Measurements from ENCODE around the gene PLEKHG7.
"Not testable (repeated sequence)": the region's sequence is repeated elsewhere in the genome, so short reads cannot be mapped to it uniquely, and the experiment has no call there.

Gene PLEKHG7

GRCh38 chr12:92702754-92703679, at the start of gene PLEKHG7:
Gene PLEKHG7, plus strand, starts transcription at chr12:92702989. Its CDS starts 3,643 bp downstream, at chr12:92706632.
- DNase-seq (ENCODE audit: low read depth in 1 of 2, low spot score in 1 of 2), result no peak

GRCh38 chr12:92654256-92654655, 48.5 kb upstream of the PLEKHG7 start:
- not testable (repeated sequence) for DNase-seq (ENCODE audit: low read depth in 1 of 2, low spot score in 1 of 2)

- DNase-seq (ENCODE audit: low read depth in 1 of 2, low spot score in 1 of 2), result no peak
Measured at GRCh38 chr12:92654929-92655328, 47.9 kb upstream of the PLEKHG7 start.

GRCh38 chr12:92656911-92657310, 45.9 kb upstream of the PLEKHG7 start:
- no peak for DNase-seq (ENCODE audit: low read depth in 1 of 2, low spot score in 1 of 2)

- no peak for DNase-seq (ENCODE audit: low read depth in 1 of 2, low spot score in 1 of 2)
Measured at GRCh38 chr12:92657770-92658169, 45.0 kb upstream of the PLEKHG7 start.

GRCh38 chr12:92658611-92659010, 44.2 kb upstream of the PLEKHG7 start:
- DNase-seq (ENCODE audit: low read depth in 1 of 2, low spot score in 1 of 2), result no peak

GRCh38 chr12:92661269-92661668, 41.5 kb upstream of the PLEKHG7 start:
- no peak for DNase-seq (ENCODE audit: low read depth in 1 of 2, low spot score in 1 of 2)

GRCh38 chr12:92665496-92665895, 37.3 kb upstream of the PLEKHG7 start:
- DNase-seq (ENCODE audit: low read depth in 1 of 2, low spot score in 1 of 2), result no peak

- no peak for DNase-seq (ENCODE audit: low read depth in 1 of 2, low spot score in 1 of 2)
Measured at GRCh38 chr12:92668739-92669138, 34.0 kb upstream of the PLEKHG7 start.

- not testable (repeated sequence) for DNase-seq (ENCODE audit: low read depth in 1 of 2, low spot score in 1 of 2)
Measured at GRCh38 chr12:92671524-92671923, 31.3 kb upstream of the PLEKHG7 start.

- DNase-seq (ENCODE audit: low read depth in 1 of 2, low spot score in 1 of 2), result no peak
Measured at GRCh38 chr12:92673756-92674155, 29.0 kb upstream of the PLEKHG7 start.

GRCh38 chr12:92674500-92674899, 28.3 kb upstream of the PLEKHG7 start:
- DNase-seq (ENCODE audit: low read depth in 1 of 2, low spot score in 1 of 2), result no peak

- no peak for DNase-seq (ENCODE audit: low read depth in 1 of 2, low spot score in 1 of 2)
Measured at GRCh38 chr12:92675092-92675865, 27.5 kb upstream of the PLEKHG7 start.

GRCh38 chr12:92676710-92677109, 26.1 kb upstream of the PLEKHG7 start:
- DNase-seq (ENCODE audit: low read depth in 1 of 2, low spot score in 1 of 2), result no peak

GRCh38 chr12:92690601-92691000, 12.2 kb upstream of the PLEKHG7 start:
- DNase-seq (ENCODE audit: low read depth in 1 of 2, low spot score in 1 of 2), result no peak

- no peak for DNase-seq (ENCODE audit: low read depth in 1 of 2, low spot score in 1 of 2)
Measured at GRCh38 chr12:92695056-92695455, 7.7 kb upstream of the PLEKHG7 start.

GRCh38 chr12:92695577-92695976, 7.2 kb upstream of the PLEKHG7 start:
- no peak for DNase-seq (ENCODE audit: low read depth in 1 of 2, low spot score in 1 of 2)

- no peak for DNase-seq (ENCODE audit: low read depth in 1 of 2, low spot score in 1 of 2)
Measured at GRCh38 chr12:92696216-92696615, 6.6 kb upstream of the PLEKHG7 start.

- DNase-seq (ENCODE audit: low read depth in 1 of 2, low spot score in 1 of 2), result no peak
Measured at GRCh38 chr12:92698474-92698873, 4.3 kb upstream of the PLEKHG7 start.

- no peak for DNase-seq (ENCODE audit: low read depth in 1 of 2, low spot score in 1 of 2)
Measured at GRCh38 chr12:92701441-92701840, 1.3 kb upstream of the PLEKHG7 start.

- DNase-seq (ENCODE audit: low read depth in 1 of 2, low spot score in 1 of 2), result no peak
Measured at GRCh38 chr12:92703786-92704185, 997 bp downstream of the PLEKHG7 start.

- DNase-seq (ENCODE audit: low read depth in 1 of 2, low spot score in 1 of 2), result no peak
Measured at GRCh38 chr12:92706594-92706993, 3.8 kb downstream of the PLEKHG7 start.
